Vagina (tissue), 2 donors: ENCODE measurements around the gene SEMA6A. TPM values are rescaled to one million over a fixed set of nuclear protein-coding genes. Genes with fewer than 3 reads are reported as not detected.

Experiments
- DNase-seq, 2 donors: peaks; one replicate each; pipeline ENCODE4 v3.0.0-alpha.2; 2017; ENCODE audit errors: extremely low spot score in 2 of 2
- H3K27ac ChIP-seq: fragments of 200-600 bp; sonication (generic); one replicate; pipeline ENCODE4 v1.5.1; 2019
- H3K27me3 ChIP-seq: fragments of 200-600 bp; sonication (generic); one replicate; pipeline ENCODE4 v1.5.1; 2019
- H3K36me3 ChIP-seq, 2 donors: fragments of 200-600 bp; sonication (generic); one replicate each; pipeline ENCODE4 v1.5.1; 2017 to 2019
- H3K4me1 ChIP-seq: fragments of 200-600 bp; sonication (generic); one replicate; pipeline ENCODE4 v1.5.1; 2019
- H3K4me3 ChIP-seq, 2 donors: fragments of 200-600 bp; sonication (generic); 1 replicate in 1 of 2; 2 replicates in 1 of 2; pipeline ENCODE4 v1.5.1; 2016 to 2019
- H3K9me3 ChIP-seq: fragments of 200-600 bp; sonication (generic); one replicate; pipeline ENCODE4 v1.5.1; 2019
- CTCF ChIP-seq, 3 experiments: fragments of 450-650 bp in 2 of 3; fragments of 200-600 bp in 1 of 3; sonication (generic) in 1 of 3; IDR thresholded peaks; one replicate each; pipeline ENCODE4 v1.5.1; 2017 to 2019; ENCODE audit warnings: antibody characterized with exemption in 3 of 3, mild to moderate bottlenecking in 2 of 3, moderate library complexity in 2 of 3
- POLR2A ChIP-seq, 2 donors: fragments of 450-650 bp; IDR thresholded peaks; one replicate each; pipeline ENCODE4 v1.6.1; 2017; ENCODE audit warnings: antibody characterized with exemption in 2 of 2, mild to moderate bottlenecking in 2 of 2, moderate library complexity in 2 of 2
- POLR2AphosphoS5 ChIP-seq, 2 donors: sonication (generic); formaldehyde crosslinking; IDR thresholded peaks; one replicate each; pipeline ENCODE4 v1.9.0; 2017; ENCODE audit warnings: antibody characterized with exemption in 2 of 2, mild to moderate bottlenecking in 2 of 2, low read depth in 1 of 2; ENCODE audit not compliant: insufficient read depth in 1 of 2
- intact Hi-C: fragments of 100-400 bp; cut with DNase I; formaldehyde crosslinking; loops from one replicate; pipeline ENCODE4 v1.15.1; 2023
- total RNA-seq: library from RNA; depleted of rRNA; stranded (reverse); fragments of >200 nt; gene quantifications from one replicate; pipeline ENCODE4 v1.2.3, GENCODE V29; 2016

The SEMA6A gene
- total RNA-seq, 1 donor from 2014 or later, result 28.7 TPM

- DNase-seq, result no peak
- Histone ChIP-seq H3K4me3 (no peak overlapping the region), H3K36me3 (no peaks in the 10 kb centered on the region), H3K27ac (no peak overlapping the region), H3K27me3 (no peaks in the 10 kb centered on the region), H3K9me3 (no peaks in the 10 kb centered on the region), H3K4me1 (peaks cover 32% of the 10 kb centered on the region)
- intact Hi-C loops, result no loop called here
- TF ChIP-seq POLR2A (IDR thresholded peaks at IDR 0.05), result no peak
- TF ChIP-seq POLR2AphosphoS5 (IDR thresholded peaks at IDR 0.05; ENCODE audit: insufficient read depth in 1 of 2, low read depth in 1 of 2), result no peak
- TF ChIP-seq CTCF (IDR thresholded peaks at IDR 0.05), result no peak
These were observed 56.2 kb downstream of the SEMA6A start for GRCh38 chr5:116518423-116518822.

DNA sequence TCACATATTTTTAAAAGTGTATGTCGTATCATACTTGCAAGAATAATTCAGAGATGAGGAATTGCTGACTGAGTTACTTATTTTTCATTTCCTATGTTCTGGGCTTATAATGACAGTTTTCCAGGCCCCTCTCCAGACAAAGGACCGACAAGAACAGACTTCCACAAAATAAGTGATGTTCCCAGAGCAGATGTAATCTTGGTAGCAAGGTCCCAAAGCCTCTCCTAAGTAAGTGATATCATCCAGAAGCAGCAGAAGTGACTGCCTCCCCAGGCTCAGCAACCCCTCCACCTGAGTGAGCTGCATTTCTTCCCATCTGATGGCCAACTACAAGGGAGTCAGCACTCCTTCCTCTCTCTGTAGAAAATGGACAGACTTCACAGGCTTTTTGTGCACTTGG, 57.1 kb downstream of the SEMA6A start:
- H3K4me1 ChIP-seq, result peaks cover 32% of the 10 kb centered on the region
- no peak overlapping the region for H3K27ac ChIP-seq
- H3K27me3 ChIP-seq, result no peaks in the 10 kb centered on the region
- H3K4me3 ChIP-seq, result no peak overlapping the region
- no peaks in the 10 kb centered on the region for H3K9me3 ChIP-seq
- intact Hi-C loops, result no loop called here
- TF ChIP-seq CTCF (IDR thresholded peaks at IDR 0.05), result no peak
- no peak for TF ChIP-seq POLR2A (IDR thresholded peaks at IDR 0.05)
- TF ChIP-seq POLR2AphosphoS5 (IDR thresholded peaks at IDR 0.05; ENCODE audit: insufficient read depth in 1 of 2, low read depth in 1 of 2), result no peak
- DNase-seq, result no peak
- H3K36me3 ChIP-seq, result no peaks in the 10 kb centered on the region

DNA sequence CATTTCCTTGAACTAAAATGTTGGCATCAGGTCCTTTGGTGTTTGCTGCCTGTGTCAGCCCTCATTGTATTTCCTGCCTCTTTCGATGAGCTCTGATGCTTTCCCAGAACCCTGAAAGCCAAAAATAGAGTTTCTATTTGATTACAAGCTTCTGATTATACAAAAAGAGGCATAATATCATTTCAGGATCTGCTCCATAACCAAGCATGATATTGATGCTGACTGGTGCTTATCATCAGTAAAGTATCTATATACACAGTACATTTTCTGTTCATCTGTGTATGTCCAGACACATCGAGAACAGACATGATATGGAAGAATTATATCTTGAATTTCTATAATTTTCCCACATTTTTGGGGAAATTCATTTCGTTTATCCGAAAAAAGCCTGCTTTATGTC, 58.6 kb downstream of the SEMA6A start:
- intact Hi-C loops, result no loop called here
- no peaks in the 10 kb centered on the region for H3K27me3 ChIP-seq
- H3K36me3 ChIP-seq, result no peaks in the 10 kb centered on the region
- no peak overlapping the region for H3K4me3 ChIP-seq
- no peak overlapping the region for H3K27ac ChIP-seq
- peaks cover 24% of the 10 kb centered on the region for H3K4me1 ChIP-seq
- no peak for DNase-seq
- no peaks in the 10 kb centered on the region for H3K9me3 ChIP-seq
- TF ChIP-seq POLR2A (IDR thresholded peaks at IDR 0.05) (no peak), POLR2AphosphoS5 (IDR thresholded peaks at IDR 0.05; ENCODE audit: insufficient read depth in 1 of 2, low read depth in 1 of 2) (no peak), CTCF (IDR thresholded peaks at IDR 0.05) (no peak)

GRCh38 chr5:116514421-116514970, 60.1 kb downstream of the SEMA6A start:
- no peak for DNase-seq
- peaks cover 17% of the 10 kb centered on the region for H3K4me1 ChIP-seq

More at GRCh38 chr5:116514421-116514970, 60.1 kb downstream of the SEMA6A start:
- Histone ChIP-seq H3K9me3 (no peaks in the 10 kb centered on the region), H3K27me3 (no peaks in the 10 kb centered on the region), H3K36me3 (no peaks in the 10 kb centered on the region), H3K4me3 (no peak overlapping the region), H3K27ac (no peak overlapping the region)
- intact Hi-C loops, result no loop called here
- TF ChIP-seq POLR2A (IDR thresholded peaks at IDR 0.05) (no peak), CTCF (IDR thresholded peaks at IDR 0.05) (no peak), POLR2AphosphoS5 (IDR thresholded peaks at IDR 0.05; ENCODE audit: insufficient read depth in 1 of 2, low read depth in 1 of 2) (no peak)
